Activated naive CD4-positive, alpha-beta T cell treated with anti-CD3 and anti-CD28 coated beads, Interleukin-2, amount 50 U/mL, for 16 hours (primary cell): ENCODE results near the gene ATXN7L2.

Experiments
- DNase-seq: peaks from one replicate; pipeline ENCODE4 v3.0.0-alpha.2; 2020

The ATXN7L2 gene

GRCh38 chr1:109476825-109477224 is 6.9 kb upstream of the ATXN7L2 start:
- no peak for DNase-seq

GRCh38 chr1:109477821-109478220 is 5.9 kb upstream of the ATXN7L2 start:
- no peak for DNase-seq

GRCh38 chr1:109478806-109479205 is 4.9 kb upstream of the ATXN7L2 start:
- peak; percentile 33 for DNase-seq

GRCh38 chr1:109479311-109479710 is 4.4 kb upstream of the ATXN7L2 start:
- no peak for DNase-seq

GRCh38 chr1:109479901-109480300 is 3.8 kb upstream of the ATXN7L2 start:
- no peak for DNase-seq

GRCh38 chr1:109481646-109482045 is 2.1 kb upstream of the ATXN7L2 start:
- no peak for DNase-seq

GRCh38 chr1:109482242-109482641 is 1.5 kb upstream of the ATXN7L2 start:
- no peak for DNase-seq

GRCh38 chr1:109482791-109483671 is 674 bp upstream of the ATXN7L2 start:
- DNase-seq = peak; percentile 36

- DNase-seq = no peak
These were observed 842 bp downstream of the ATXN7L2 start for GRCh38 chr1:109484519-109484975.

- no peak for DNase-seq
These were observed 1.3 kb downstream of the ATXN7L2 start for GRCh38 chr1:109485001-109485400.

- DNase-seq = no peak
These were observed 3.6 kb downstream of the ATXN7L2 start for GRCh38 chr1:109487261-109487660.

GRCh38 chr1:109488201-109488600 is 4.5 kb downstream of the ATXN7L2 start:
- DNase-seq = no peak

- no peak for DNase-seq
These were observed 5.0 kb downstream of the ATXN7L2 start for GRCh38 chr1:109488696-109489095.

- peak; percentile 76 for DNase-seq
These were observed 6.6 kb downstream of the ATXN7L2 start for GRCh38 chr1:109490029-109490933.

- no peak for DNase-seq
These were observed 7.2 kb downstream of the ATXN7L2 start for GRCh38 chr1:109490934-109491302.

- DNase-seq = no peak
These were observed 7.7 kb downstream of the ATXN7L2 start for GRCh38 chr1:109491372-109491771.

GRCh38 chr1:109492779-109493178 is 9.1 kb downstream of the ATXN7L2 start:
- no peak for DNase-seq

GRCh38 chr1:109493227-109493626 is 9.5 kb downstream of the ATXN7L2 start:
- DNase-seq = no peak

- peak; percentile 92 for DNase-seq
These were observed 10.3 kb downstream of the ATXN7L2 start, which contains the start of gene CYB561D1 for GRCh38 chr1:109493805-109494539. Gene CYB561D1, plus strand, starts transcription at chr1:109494094. Its CDS starts 46 bp downstream, at chr1:109494140.

- DNase-seq = no peak
These were observed 12.0 kb downstream of the ATXN7L2 start for GRCh38 chr1:109495738-109496137.

- DNase-seq = no peak
These were observed 13.9 kb downstream of the ATXN7L2 start for GRCh38 chr1:109497449-109498160.

GRCh38 chr1:109498161-109498801 is 14.6 kb downstream of the ATXN7L2 start:
- DNase-seq = peak; percentile 46
